KOPT-K1 (cell line): Measurements from ENCODE around the gene PRKCZ.
"Not testable (repeated sequence)": the region's sequence is repeated elsewhere in the genome, so short reads cannot be mapped to it uniquely, and the experiment has no call there.

Experiments
- H3K27ac ChIP-seq: fragments of 200-600 bp; sonication (generic); 2 replicates; pipeline ENCODE4 v1.5.1; 2016; ENCODE audit warnings: antibody characterized with exemption, mild to moderate bottlenecking, low read depth, low read length; ENCODE audit not compliant: poor library complexity, severe bottlenecking
- H3K36me3 ChIP-seq: fragments of 200-600 bp; sonication (generic); 2 replicates; pipeline ENCODE4 v1.5.1; 2017; ENCODE audit warnings: antibody characterized with exemption, mild to moderate bottlenecking, low read length, moderate library complexity; ENCODE audit not compliant: insufficient read depth
- H3K9me3 ChIP-seq: fragments of 200-600 bp; sonication (generic); 2 replicates; pipeline ENCODE4 v1.5.1; 2017; ENCODE audit warnings: antibody characterized with exemption, low read length, mild to moderate bottlenecking; ENCODE audit not compliant: insufficient read depth, poor library complexity, severe bottlenecking

Gene PRKCZ

DNA sequence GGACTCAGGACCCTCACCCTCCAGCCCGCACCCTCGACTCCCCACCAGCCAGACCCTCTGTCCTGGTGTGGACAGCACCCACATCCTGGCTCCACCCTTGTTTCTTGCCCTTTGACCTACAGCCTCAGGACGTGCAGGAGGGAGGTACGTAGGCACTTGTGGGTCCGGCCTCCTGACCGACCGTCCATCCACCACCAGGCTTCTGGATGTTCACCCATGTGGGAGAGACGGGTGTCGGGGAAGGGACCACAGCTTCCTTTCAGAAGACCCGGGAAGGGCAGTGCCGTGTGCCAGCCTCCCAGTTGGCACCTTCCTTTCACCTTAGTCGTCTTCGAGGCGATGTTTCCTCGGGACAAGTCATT is 61.4 kb downstream of the PRKCZ start:
- no peaks in the 10 kb centered on the region for H3K36me3 ChIP-seq
- no peak overlapping the region for H3K27ac ChIP-seq
- H3K9me3 ChIP-seq: no peaks in the 10 kb centered on the region

- H3K36me3 ChIP-seq: no peaks in the 10 kb centered on the region
- H3K27ac ChIP-seq: no peak overlapping the region
- no peaks in the 10 kb centered on the region for H3K9me3 ChIP-seq
Observed at GRCh38 chr1:2112280-2112701, 62.1 kb downstream of the PRKCZ start.

DNA sequence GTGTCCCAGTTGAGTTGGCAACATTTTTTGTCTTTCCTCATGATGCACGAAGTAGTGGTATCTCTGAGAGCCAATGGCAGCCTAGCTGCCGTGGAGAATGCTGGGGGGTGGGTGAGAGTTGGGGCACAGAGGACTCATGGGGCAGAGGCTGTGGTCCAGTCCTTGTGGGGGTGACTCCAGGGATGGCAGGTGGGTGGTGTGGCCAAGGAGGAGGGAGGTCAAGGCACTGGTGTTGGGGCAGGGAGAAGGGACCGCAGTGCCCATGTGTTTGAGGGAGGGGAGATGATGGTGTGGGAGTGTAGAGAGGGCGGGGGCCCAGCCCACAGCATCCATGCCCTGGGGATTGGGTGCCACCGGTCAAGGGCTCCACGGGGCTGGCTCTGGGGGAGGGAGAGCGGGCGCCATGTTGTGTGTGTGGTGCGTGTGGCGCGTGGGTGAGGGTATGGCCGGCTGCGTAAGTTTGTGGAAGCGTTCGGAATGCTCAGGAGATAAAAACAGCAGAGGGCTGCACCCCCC is 63.5 kb downstream of the PRKCZ start:
- H3K27ac ChIP-seq: no peak overlapping the region
- H3K9me3 ChIP-seq: peaks cover 2% of the 10 kb centered on the region
- H3K36me3 ChIP-seq: no peaks in the 10 kb centered on the region

DNA sequence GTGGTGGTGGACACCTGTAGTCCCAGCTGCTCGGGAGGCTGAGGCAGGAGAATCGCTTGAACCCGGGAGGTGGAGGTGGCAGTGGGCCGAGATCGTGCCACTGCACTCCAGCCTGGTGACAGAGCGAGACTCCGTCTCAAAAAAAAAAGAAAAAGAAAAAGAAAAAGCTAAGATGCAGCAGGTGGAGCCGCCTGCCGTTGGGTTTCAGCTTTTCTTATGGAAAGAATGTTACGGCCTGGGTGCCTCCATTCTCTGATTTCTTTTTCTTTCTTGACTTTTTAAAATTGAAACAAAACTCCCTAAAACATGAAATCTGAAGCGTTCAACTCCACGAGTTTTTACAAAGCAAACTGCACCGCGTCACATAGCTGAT is 64.4 kb downstream of the PRKCZ start:
- not testable (repeated sequence) for H3K27ac ChIP-seq, H3K36me3 ChIP-seq, H3K9me3 ChIP-seq

DNA sequence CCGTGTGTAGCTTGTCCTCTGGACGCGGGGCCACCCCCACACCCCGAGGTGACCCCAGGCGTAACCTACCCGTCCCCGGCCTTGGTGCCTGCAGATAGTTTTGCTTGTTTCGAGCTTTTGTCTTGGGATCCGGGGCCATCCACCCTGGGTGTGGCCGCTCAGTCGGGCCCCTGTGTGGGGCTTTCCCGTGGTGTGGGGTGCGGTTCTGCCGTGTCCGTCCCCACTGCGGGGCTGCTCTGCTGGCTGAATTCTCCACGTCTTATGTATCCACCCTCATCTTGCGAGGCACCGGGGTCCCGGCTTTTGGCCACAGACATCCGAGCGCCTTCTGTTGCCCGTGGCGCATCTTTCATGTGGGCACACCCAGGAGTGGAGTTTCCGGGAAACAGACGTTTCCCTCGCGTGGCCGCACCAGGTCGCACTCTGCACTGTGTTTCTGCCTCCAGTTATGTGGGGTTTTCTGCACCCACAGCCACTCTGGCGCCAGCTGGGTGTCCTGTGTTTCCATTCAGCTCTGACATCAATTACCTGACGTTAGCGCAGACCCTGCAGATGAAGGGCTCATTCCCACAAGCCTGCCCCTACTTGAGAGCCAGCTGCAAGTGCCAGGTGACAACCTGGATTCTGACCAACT is 64.9 kb downstream of the PRKCZ start:
- H3K27ac ChIP-seq: no peak overlapping the region
- H3K36me3 ChIP-seq: no peaks in the 10 kb centered on the region

DNA sequence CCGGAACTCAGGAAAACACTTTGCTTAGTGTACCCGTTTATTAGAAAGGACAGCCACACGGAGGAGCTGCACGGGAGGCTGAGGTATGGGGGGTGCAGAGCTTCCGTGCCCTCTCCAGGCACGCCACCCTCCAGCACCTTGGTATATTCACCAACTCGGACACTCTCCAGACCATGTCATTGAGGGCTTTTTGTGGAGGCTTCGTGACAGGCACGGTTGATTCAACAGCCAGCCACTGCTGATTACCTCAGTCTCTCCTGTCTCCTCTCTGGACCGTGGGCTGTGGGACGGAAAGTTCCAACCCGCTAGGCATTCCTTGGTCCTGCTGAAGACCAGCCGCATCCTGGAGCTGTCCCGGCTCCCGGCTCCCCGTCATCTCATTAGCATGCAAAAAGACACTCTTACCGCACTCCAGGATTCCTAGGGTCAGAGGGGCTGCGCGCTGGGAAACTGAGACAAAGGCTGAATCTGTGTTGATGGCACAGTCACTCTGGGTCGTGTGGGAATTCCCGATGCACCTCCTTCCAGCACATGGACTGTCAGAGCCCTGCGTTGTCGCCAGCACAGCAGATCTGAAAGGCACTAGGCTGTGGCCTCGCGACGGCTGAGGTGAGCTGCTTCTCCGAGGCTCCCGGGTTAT is 65.6 kb downstream of the PRKCZ start:
- H3K27ac ChIP-seq: no peak overlapping the region
- H3K9me3 ChIP-seq: peaks cover 5% of the 10 kb centered on the region
- H3K36me3 ChIP-seq: no peaks in the 10 kb centered on the region

More for the DNA sequence above, 64.9 kb downstream of the PRKCZ start:
- H3K9me3 ChIP-seq: peaks cover 5% of the 10 kb centered on the region

- H3K9me3 ChIP-seq: peaks cover 8% of the 10 kb centered on the region
- no peak overlapping the region for H3K27ac ChIP-seq
- no peaks in the 10 kb centered on the region for H3K36me3 ChIP-seq
Observed at GRCh38 chr1:2119886-2120285, 69.7 kb downstream of the PRKCZ start.

GRCh38 chr1:2121101-2121691 is 71.0 kb downstream of the PRKCZ start:
- Histone ChIP-seq H3K36me3 (no peaks in the 10 kb centered on the region), H3K9me3 (peaks cover 8% of the 10 kb centered on the region), H3K27ac (no peak overlapping the region)

- H3K36me3 ChIP-seq, H3K27ac ChIP-seq: not testable (repeated sequence)
Observed at GRCh38 chr1:2121794-2122193, 71.6 kb downstream of the PRKCZ start.

DNA sequence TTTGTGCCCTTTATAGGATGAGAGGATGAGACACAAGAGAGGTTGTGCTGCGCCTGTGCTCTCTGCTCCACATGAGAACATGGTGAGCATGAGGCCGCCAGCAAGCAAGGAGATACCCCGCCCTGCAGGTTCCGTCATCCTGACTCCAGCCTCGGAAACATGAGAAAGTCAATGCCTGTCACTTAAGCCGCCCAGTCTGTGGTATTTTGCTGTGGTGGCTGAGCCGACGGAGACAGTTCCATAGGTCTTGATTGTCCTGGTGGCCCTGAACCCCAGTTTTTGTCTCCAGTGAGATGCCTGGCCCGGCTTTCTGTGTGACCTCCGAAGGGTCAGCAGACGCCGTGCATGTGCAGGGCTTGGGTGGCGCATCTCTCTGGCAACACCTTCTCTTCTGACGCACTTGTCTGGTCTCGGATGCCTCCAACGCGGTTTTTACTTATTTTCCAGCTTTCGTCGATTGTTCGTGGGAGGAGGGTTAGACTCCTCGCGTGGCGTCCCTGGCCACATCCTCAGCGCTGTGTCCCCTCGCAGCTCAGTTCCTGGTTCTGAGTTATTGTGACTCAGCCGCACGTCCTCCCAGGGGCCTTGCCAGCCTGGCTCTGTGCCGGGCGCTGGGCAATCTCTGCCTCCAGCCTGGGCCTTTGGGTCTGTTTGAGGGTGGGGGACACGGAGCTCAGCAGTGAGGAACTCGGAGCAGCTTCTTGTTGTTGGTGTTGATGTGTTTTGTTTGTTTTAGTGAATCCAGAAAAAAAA is 74.4 kb downstream of the PRKCZ start:
- no peak overlapping the region for H3K27ac ChIP-seq
- H3K36me3 ChIP-seq: no peaks in the 10 kb centered on the region
- peaks cover 3% of the 10 kb centered on the region for H3K9me3 ChIP-seq

More at GRCh38 chr1:2121794-2122193, 71.6 kb downstream of the PRKCZ start:
- H3K9me3 ChIP-seq: not testable (repeated sequence)

DNA sequence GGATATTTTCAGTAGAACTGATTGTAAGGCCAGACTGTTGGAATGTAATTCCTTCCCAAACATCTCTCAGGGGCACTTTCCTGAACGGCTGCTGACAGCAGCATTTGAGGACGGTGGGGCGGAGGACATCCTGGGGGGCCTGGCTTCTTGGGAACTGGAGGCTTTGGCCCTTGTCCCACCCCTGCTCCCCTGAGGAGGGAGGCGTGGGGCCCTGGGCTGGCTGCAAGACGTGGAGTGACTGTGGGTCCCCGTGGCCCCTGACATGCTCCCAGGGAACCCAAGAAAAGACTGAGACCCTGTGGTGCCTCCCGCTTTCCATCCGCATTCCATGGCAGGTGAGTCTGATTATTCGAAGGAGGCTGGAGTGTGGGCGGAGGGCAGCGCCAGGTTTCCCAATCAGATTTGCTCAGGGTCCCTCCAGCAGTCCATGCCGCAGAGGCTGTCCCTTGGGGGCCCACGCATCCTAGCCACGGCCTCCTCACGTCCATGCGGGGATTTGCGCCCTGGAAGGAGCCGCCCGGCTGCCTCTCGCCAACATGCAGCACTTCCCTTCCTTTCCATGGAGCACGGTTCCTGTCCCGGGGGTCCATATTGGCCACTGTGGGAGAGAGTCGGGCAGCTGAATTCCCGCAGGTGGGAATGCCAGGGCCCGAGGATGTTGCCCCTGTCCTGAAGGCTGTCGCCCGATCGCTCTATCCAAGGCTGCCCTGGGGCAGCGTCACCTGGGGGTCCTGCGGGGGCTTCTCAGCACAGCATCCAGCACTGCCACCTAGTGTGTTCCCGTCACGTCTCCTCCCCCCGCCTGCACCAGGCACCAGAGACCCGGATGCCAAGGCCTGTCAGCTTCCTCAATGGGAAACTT is 75.4 kb downstream of the PRKCZ start:
- Histone ChIP-seq H3K9me3 (peaks cover 3% of the 10 kb centered on the region), H3K27ac (no peak overlapping the region), H3K36me3 (no peaks in the 10 kb centered on the region)

GRCh38 chr1:2126331-2127186 is 76.3 kb downstream of the PRKCZ start:
- no peak overlapping the region for H3K27ac ChIP-seq

GRCh38 chr1:2127187-2128145 is 77.3 kb downstream of the PRKCZ start:
- no peaks in the 10 kb centered on the region for H3K9me3 ChIP-seq
- H3K36me3 ChIP-seq: no peaks in the 10 kb centered on the region
- H3K27ac ChIP-seq: no peak overlapping the region

More at GRCh38 chr1:2126331-2127186, 76.3 kb downstream of the PRKCZ start:
- H3K36me3 ChIP-seq: no peaks in the 10 kb centered on the region
- H3K9me3 ChIP-seq: no peaks in the 10 kb centered on the region
